ENCODE measurements around the gene PRR15L.

The PRR15L gene

DNA sequence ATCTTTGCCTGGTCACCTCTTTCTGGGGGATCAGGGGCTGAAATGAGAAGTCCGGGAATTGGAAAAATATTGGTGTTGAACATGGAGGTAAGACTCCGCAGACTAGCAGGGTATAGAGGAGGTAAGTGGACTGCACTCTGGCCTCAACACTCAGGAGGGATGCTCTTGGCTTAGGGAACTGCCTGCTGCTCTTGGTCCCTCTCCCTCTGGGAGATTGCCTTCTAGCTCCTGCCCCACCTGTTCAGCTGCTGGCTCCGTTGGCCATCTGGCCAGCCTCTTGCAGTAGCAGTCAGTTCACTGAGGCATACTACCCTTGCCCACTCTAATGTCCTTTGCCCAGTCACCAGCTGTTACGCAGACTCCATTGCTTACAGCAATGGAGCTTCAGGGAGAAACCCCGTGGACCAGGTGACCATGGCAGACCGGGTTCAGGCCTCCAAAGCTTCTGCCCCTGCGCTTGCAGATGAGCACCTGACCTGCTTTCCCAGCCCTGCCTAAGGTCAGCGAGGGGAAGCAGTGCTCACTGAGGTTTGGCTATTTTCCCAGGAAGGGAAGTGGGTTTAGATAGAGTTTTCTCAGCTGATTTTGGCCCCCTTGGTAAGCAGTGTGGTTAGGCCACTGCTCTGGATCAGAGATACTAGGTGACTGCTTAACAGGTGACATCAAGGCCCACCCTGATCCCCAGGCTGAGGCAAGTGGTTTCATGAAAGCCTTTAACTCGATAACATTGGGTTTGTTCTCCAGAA, 25.1 kb upstream of the PRR15L start:
- H3K79me2 ChIP-seq (ENCODE audit: low read length) = no peaks in the 10 kb centered on the region
- H2AFZ ChIP-seq (ENCODE audit: low read depth, low read length) = no peak overlapping the region
- no peak overlapping the region for H3K4me3 ChIP-seq (ENCODE audit: low read length)
- H3K27me3 ChIP-seq (ENCODE audit: low read depth, low read length) = no peaks in the 10 kb centered on the region
- no peak overlapping the region for H3K27ac ChIP-seq (ENCODE audit: low read length)
- no peaks in the 10 kb centered on the region for H4K20me1 ChIP-seq (ENCODE audit: insufficient read depth, low read length)
- H3K9ac ChIP-seq (ENCODE audit: low read length) = no peak overlapping the region
- TF ChIP-seq, protein P1, sequence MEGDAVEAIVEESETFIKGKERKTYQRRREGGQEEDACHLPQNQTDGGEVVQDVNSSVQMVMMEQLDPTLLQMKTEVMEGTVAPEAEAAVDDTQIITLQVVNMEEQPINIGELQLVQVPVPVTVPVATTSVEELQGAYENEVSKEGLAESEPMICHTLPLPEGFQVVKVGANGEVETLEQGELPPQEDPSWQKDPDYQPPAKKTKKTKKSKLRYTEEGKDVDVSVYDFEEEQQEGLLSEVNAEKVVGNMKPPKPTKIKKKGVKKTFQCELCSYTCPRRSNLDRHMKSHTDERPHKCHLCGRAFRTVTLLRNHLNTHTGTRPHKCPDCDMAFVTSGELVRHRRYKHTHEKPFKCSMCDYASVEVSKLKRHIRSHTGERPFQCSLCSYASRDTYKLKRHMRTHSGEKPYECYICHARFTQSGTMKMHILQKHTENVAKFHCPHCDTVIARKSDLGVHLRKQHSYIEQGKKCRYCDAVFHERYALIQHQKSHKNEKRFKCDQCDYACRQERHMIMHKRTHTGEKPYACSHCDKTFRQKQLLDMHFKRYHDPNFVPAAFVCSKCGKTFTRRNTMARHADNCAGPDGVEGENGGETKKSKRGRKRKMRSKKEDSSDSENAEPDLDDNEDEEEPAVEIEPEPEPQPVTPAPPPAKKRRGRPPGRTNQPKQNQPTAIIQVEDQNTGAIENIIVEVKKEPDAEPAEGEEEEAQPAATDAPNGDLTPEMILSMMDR (IDR thresholded peaks at IDR 0.05; ENCODE audit: low read depth, low read length) = no peak
- TF ChIP-seq EZH2phosphoT487 (IDR thresholded peaks at IDR 0.05; ENCODE audit: low read depth) = no peak
- H3K4me1 ChIP-seq (ENCODE audit: low read length) = no peaks in the 10 kb centered on the region
- peaks cover 39% of the 10 kb centered on the region for H3K36me3 ChIP-seq (replicated peaks; ENCODE audit: low read depth, low read length)
- H3K4me2 ChIP-seq (ENCODE audit: low read length) = no peak overlapping the region
- H3K9me3 ChIP-seq (ENCODE audit: insufficient read depth, low read length) = no peaks in the 10 kb centered on the region

DNA sequence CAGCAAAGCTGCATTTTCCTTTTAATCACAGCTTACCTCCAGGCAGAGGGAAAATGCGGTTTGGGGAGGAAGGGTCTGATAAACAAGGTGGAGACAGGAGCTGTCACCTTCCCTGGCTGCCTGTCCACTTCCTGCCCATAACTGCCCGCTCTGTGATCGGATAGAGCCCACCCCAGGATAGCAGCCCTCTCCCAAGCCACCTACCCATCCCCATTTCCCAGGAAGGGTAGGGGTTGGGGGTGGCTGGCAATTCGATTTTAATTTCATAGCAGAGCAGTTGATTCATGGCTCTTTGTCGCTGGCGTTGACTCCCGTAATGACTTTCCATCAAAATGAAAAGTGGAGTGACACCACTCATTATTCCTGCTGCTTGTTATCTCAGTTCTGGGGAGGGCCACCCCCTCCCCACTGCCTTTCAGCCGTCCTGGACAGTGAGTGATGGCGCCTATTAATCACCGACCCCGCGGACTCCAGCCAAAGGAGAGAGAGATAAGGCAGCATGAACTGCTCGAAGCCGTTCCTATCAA, 24.5 kb upstream of the PRR15L start:
- H3K79me2 ChIP-seq (ENCODE audit: low read length) = no peaks in the 10 kb centered on the region
- no peaks in the 10 kb centered on the region for H3K27me3 ChIP-seq (ENCODE audit: low read depth, low read length)
- TF ChIP-seq EZH2phosphoT487 (IDR thresholded peaks at IDR 0.05; ENCODE audit: low read depth) = no peak
- TF ChIP-seq, protein P1 (IDR thresholded peaks at IDR 0.05; ENCODE audit: low read depth, low read length) = no peak
- no peak overlapping the region for H3K27ac ChIP-seq (ENCODE audit: low read length)
- H4K20me1 ChIP-seq (ENCODE audit: insufficient read depth, low read length) = no peaks in the 10 kb centered on the region
- no peak overlapping the region for H3K4me2 ChIP-seq (ENCODE audit: low read length)
- H3K4me1 ChIP-seq (ENCODE audit: low read length) = no peaks in the 10 kb centered on the region
- no peak overlapping the region for H3K9ac ChIP-seq (ENCODE audit: low read length)
- H2AFZ ChIP-seq (ENCODE audit: low read depth, low read length) = no peak overlapping the region
- H3K4me3 ChIP-seq (ENCODE audit: low read length) = no peak overlapping the region
- H3K9me3 ChIP-seq (ENCODE audit: insufficient read depth, low read length) = no peaks in the 10 kb centered on the region
- H3K36me3 ChIP-seq (replicated peaks; ENCODE audit: low read depth, low read length) = peaks cover 43% of the 10 kb centered on the region

DNA sequence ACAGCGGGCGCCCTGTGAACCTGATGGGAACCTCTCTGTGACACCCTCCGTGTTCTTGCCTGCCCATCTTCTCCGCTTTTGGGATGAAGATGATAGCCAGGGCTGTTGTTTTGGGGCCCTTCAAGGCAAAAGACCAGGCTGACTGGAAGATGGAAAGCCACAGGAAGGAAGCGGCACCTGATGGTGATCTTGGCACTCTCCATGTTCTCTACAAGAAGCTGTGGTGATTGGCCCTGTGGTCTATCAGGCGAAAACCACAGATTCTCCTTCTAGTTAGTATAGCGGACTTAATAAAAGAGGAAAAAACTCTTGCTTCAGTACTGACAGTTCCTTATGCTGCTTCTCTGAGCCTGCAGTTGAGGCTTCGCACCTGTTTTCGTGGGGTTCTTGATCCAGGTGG, 23.8 kb upstream of the PRR15L start:
- H3K4me1 ChIP-seq (ENCODE audit: low read length) = no peaks in the 10 kb centered on the region
- no peak overlapping the region for H2AFZ ChIP-seq (ENCODE audit: low read depth, low read length)
- H4K20me1 ChIP-seq (ENCODE audit: insufficient read depth, low read length) = no peaks in the 10 kb centered on the region
- H3K27me3 ChIP-seq (ENCODE audit: low read depth, low read length) = no peaks in the 10 kb centered on the region
- H3K4me2 ChIP-seq (ENCODE audit: low read length) = no peak overlapping the region
- H3K27ac ChIP-seq (ENCODE audit: low read length) = no peak overlapping the region
- TF ChIP-seq, protein P1 (IDR thresholded peaks at IDR 0.05; ENCODE audit: low read depth, low read length) = no peak
- TF ChIP-seq EZH2phosphoT487 (IDR thresholded peaks at IDR 0.05; ENCODE audit: low read depth) = no peak
- no peaks in the 10 kb centered on the region for H3K9me3 ChIP-seq (ENCODE audit: insufficient read depth, low read length)
- H3K9ac ChIP-seq (ENCODE audit: low read length) = no peak overlapping the region
- H3K36me3 ChIP-seq (replicated peaks; ENCODE audit: low read depth, low read length) = peaks cover 43% of the 10 kb centered on the region
- no peaks in the 10 kb centered on the region for H3K79me2 ChIP-seq (ENCODE audit: low read length)
- H3K4me3 ChIP-seq (ENCODE audit: low read length) = no peak overlapping the region

DNA sequence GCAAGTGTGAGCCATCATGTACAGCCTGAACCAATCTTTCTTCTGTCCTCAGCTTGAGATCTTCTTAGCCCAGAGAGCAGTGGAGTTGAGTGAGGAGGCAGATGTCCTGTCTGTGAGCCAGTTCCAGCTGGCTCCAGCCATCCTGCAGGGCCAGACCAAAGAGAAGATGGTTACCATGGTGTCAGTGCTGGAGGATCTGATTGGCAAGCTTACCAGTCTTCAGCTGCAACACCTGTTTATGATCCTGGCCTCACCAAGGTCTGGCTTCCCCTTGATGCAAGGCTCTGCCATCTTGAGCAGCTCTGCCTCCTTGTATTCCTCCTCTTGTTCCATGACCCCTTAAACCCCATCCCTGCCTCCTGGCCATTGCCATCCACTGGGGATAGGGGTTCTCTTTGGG, 22.9 kb upstream of the PRR15L start:
- H3K36me3 ChIP-seq (replicated peaks; ENCODE audit: low read depth, low read length) = peaks cover 46% of the 10 kb centered on the region
- H3K27me3 ChIP-seq (ENCODE audit: low read depth, low read length) = no peaks in the 10 kb centered on the region
- H3K27ac ChIP-seq (ENCODE audit: low read length) = no peak overlapping the region
- H3K79me2 ChIP-seq (ENCODE audit: low read length) = no peaks in the 10 kb centered on the region
- no peak overlapping the region for H3K4me3 ChIP-seq (ENCODE audit: low read length)
- H4K20me1 ChIP-seq (ENCODE audit: insufficient read depth, low read length) = no peaks in the 10 kb centered on the region
- no peaks in the 10 kb centered on the region for H3K9me3 ChIP-seq (ENCODE audit: insufficient read depth, low read length)
- TF ChIP-seq EZH2phosphoT487 (IDR thresholded peaks at IDR 0.05; ENCODE audit: low read depth) = no peak
- TF ChIP-seq, protein P1 (IDR thresholded peaks at IDR 0.05; ENCODE audit: low read depth, low read length) = no peak
- H3K4me2 ChIP-seq (ENCODE audit: low read length) = no peak overlapping the region
- H3K4me1 ChIP-seq (ENCODE audit: low read length) = no peaks in the 10 kb centered on the region
- no peak overlapping the region for H3K9ac ChIP-seq (ENCODE audit: low read length)
- no peak overlapping the region for H2AFZ ChIP-seq (ENCODE audit: low read depth, low read length)
